SK-N-MC (cell line): ENCODE results near the gene POLD1.

Experiments
- EZH2 ChIP-seq: fragments of 200-600 bp; sonication (generic); IDR thresholded peaks from one replicate; pipeline ENCODE4 v1.6.1; 2017; ENCODE audit warnings: antibody characterized with exemption
- FOXP2 ChIP-seq: optimal IDR thresholded peaks from 2 replicates; pipeline ENCODE3; 2011; ENCODE audit warnings: mild to moderate bottlenecking, moderate library complexity; ENCODE audit not compliant: insufficient read depth; ENCODE audit errors: extremely low read length, control extremely low read depth
- POLR2AphosphoS5 ChIP-seq: IDR thresholded peaks from 2 replicates; pipeline ENCODE4 v1.6.1; 2012; ENCODE audit warnings: mild to moderate bottlenecking, low read depth, low read length, borderline replicate concordance

GRCh38 chr19:50371914-50372475 is 12.2 kb upstream of the POLD1 start:
- no peak for TF ChIP-seq EZH2
- TF ChIP-seq POLR2AphosphoS5 = no peak
- no peak for TF ChIP-seq FOXP2
